ENCODE measurements around the gene JARID2.

GRCh38 chr6:15411766-15412165 lies 165.9 kb downstream of the JARID2 start:
- no peak for TF ChIP-seq EP300 (IDR thresholded peaks at IDR 0.05)
- no peak for TF ChIP-seq CTCF (IDR thresholded peaks at IDR 0.05)
- no peak for TF ChIP-seq POLR2A (IDR thresholded peaks at IDR 0.05)

Data from suprapubic skin (tissue), 3 donors.